Measurements from ENCODE around the gene ASCC2. TPM values are rescaled to one million over a fixed set of nuclear protein-coding genes. Genes with fewer than 3 reads are reported as not detected.

Gene ASCC2
- total RNA-seq, 2 donors from 2014 or later: 52.8 to 77.0 TPM

GRCh38 chr22:29814003-29814402 is 24.1 kb downstream of the ASCC2 start:
- intact Hi-C loops (cut with DNase I): loop anchor here (10.0 kb wide), 1 partner anchor 191 kb away; no protein-coding TSS in a partner anchor
- no peaks in the 10 kb centered on the region for H3K9me3 ChIP-seq
- H3K9ac ChIP-seq (ENCODE audit: low read depth in 2 of 2, low read length in 2 of 2): no peak overlapping the region
- DNase-seq: no peak
- H3K4me1 ChIP-seq: peaks cover 6% of the 10 kb centered on the region
- no peak overlapping the region for H3K4me3 ChIP-seq
- no peak for TF ChIP-seq CTCF (IDR thresholded peaks at IDR 0.05)
- H3K27me3 ChIP-seq: no peaks in the 10 kb centered on the region
- no peak overlapping the region for H3K27ac ChIP-seq
- H3K36me3 ChIP-seq: no peaks in the 10 kb centered on the region

- no peak for TF ChIP-seq CTCF (IDR thresholded peaks at IDR 0.05)
- H3K4me3 ChIP-seq: no peak overlapping the region
- H3K9ac ChIP-seq (ENCODE audit: low read depth in 2 of 2, low read length in 2 of 2): no peak overlapping the region
- peaks cover 6% of the 10 kb centered on the region for H3K4me1 ChIP-seq
- no peaks in the 10 kb centered on the region for H3K27me3 ChIP-seq
- no peak overlapping the region for H3K27ac ChIP-seq
- DNase-seq: no peak
- H3K9me3 ChIP-seq: no peaks in the 10 kb centered on the region
- no peaks in the 10 kb centered on the region for H3K36me3 ChIP-seq
- intact Hi-C loops (cut with DNase I): loop anchor here (10.0 kb wide), 1 partner anchor 191 kb away; no protein-coding TSS in a partner anchor
Measured at GRCh38 chr22:29813563-29813962, 24.5 kb downstream of the ASCC2 start.

GRCh38 chr22:29813126-29813525 is 24.9 kb downstream of the ASCC2 start:
- H3K36me3 ChIP-seq: no peaks in the 10 kb centered on the region
- no peak overlapping the region for H3K4me3 ChIP-seq
- H3K9ac ChIP-seq (ENCODE audit: low read depth in 2 of 2, low read length in 2 of 2): no peak overlapping the region
- peaks cover 6% of the 10 kb centered on the region for H3K4me1 ChIP-seq
- H3K9me3 ChIP-seq: no peaks in the 10 kb centered on the region
- H3K27ac ChIP-seq: no peak overlapping the region
- intact Hi-C loops (cut with DNase I): loop anchor here (10.0 kb wide), 1 partner anchor 192 kb away; no protein-coding TSS in a partner anchor
- no peaks in the 10 kb centered on the region for H3K27me3 ChIP-seq
- TF ChIP-seq CTCF (IDR thresholded peaks at IDR 0.05): no peak
- DNase-seq: no peak

- peak; percentile 77 for DNase-seq
- Histone ChIP-seq H3K9me3 (no peaks in the 10 kb centered on the region), H3K36me3 (peaks cover 7% of the 10 kb centered on the region), H3K4me1 (peaks cover 6% of the 10 kb centered on the region), H3K27ac (peak overlapping the region; percentile 68), H3K27me3 (no peaks in the 10 kb centered on the region), H3K9ac (ENCODE audit: low read depth in 2 of 2, low read length in 2 of 2) (no peak overlapping the region), H3K4me3 (no peak overlapping the region)
- TF ChIP-seq CTCF (IDR thresholded peaks at IDR 0.05): no peak
- intact Hi-C loops (cut with DNase I): loop anchor here (10.0 kb wide), 1 partner anchor 193 kb away; no protein-coding TSS in a partner anchor
Measured at GRCh38 chr22:29811377-29811776, 26.7 kb downstream of the ASCC2 start.

GRCh38 chr22:29810216-29810615 is 27.9 kb downstream of the ASCC2 start:
- Histone ChIP-seq H3K9ac (ENCODE audit: low read depth in 2 of 2, low read length in 2 of 2) (no peak overlapping the region), H3K36me3 (peaks cover 18% of the 10 kb centered on the region), H3K9me3 (no peaks in the 10 kb centered on the region), H3K27ac (no peak overlapping the region), H3K4me1 (peaks cover 6% of the 10 kb centered on the region), H3K27me3 (no peaks in the 10 kb centered on the region), H3K4me3 (no peak overlapping the region)
- DNase-seq: no peak
- no peak for TF ChIP-seq CTCF (IDR thresholded peaks at IDR 0.05)
- intact Hi-C loops (cut with DNase I): loop anchor here (10.0 kb wide), 1 partner anchor 195 kb away; no protein-coding TSS in a partner anchor
